ENCODE results near the gene TMEM101. TPM values are rescaled to one million over a fixed set of nuclear protein-coding genes. Genes with fewer than 3 reads are reported as not detected.
A peak's percentile ranks its signal among the peaks of the same experiment; 100 is the strongest.
"Not testable (repeated sequence)": the region's sequence is repeated elsewhere in the genome, so short reads cannot be mapped to it uniquely, and the experiment has no call there.

The TMEM101 gene
- total RNA-seq, 1 donor from 2014 or later, result 26.9 TPM

GRCh38 chr17:44000141-44000860 lies 14.5 kb downstream of the TMEM101 start:
- Mint-ChIP-seq H3K27ac (ENCODE audit: unreplicated experiment) (no peak overlapping the region), H3K27me3 (ENCODE audit: low read depth) (peaks cover 68% of the 10 kb centered on the region), H3K36me3 (ENCODE audit: low read depth) (no peaks in the 10 kb centered on the region), H3K4me1 (no peaks in the 10 kb centered on the region), H3K4me3 (no peak overlapping the region), H3K9me3 (no peaks in the 10 kb centered on the region)
- TF ChIP-seq CTCF (conservative IDR thresholded peaks at IDR 0.05), result no peak
- DNase-seq (ENCODE audit: low read depth, low spot score), result no peak

DNA sequence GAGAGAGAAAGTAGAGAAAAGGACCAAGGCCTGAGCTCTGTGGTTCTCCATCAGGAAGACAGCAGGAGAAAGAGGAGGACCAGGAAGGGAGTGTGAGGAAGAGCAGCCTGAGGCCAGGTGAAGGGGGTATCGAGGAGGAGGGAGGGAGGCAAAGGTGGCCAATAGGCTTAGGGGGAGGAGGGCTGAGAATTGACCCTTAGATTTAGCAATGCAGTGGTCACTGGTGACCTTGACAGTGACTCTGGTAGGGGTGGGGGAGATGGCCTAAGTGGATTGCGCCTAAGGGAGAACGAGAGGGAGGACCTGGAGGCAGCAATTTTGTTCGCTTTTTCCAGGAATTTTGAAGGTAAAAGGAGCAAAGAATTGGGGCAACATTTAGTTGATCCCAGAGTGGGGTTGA lies 15.7 kb downstream of the TMEM101 start:
- no peaks in the 10 kb centered on the region for H3K9me3 Mint-ChIP-seq
- no peak overlapping the region for H3K4me3 Mint-ChIP-seq
- DNase-seq (ENCODE audit: low read depth, low spot score), result no peak
- peaks cover 69% of the 10 kb centered on the region for H3K27me3 Mint-ChIP-seq (ENCODE audit: low read depth)
- no peak for TF ChIP-seq CTCF (conservative IDR thresholded peaks at IDR 0.05)
- H3K4me1 Mint-ChIP-seq, result no peaks in the 10 kb centered on the region
- H3K36me3 Mint-ChIP-seq (ENCODE audit: low read depth), result no peaks in the 10 kb centered on the region
- no peak overlapping the region for H3K27ac Mint-ChIP-seq (ENCODE audit: unreplicated experiment)

DNA sequence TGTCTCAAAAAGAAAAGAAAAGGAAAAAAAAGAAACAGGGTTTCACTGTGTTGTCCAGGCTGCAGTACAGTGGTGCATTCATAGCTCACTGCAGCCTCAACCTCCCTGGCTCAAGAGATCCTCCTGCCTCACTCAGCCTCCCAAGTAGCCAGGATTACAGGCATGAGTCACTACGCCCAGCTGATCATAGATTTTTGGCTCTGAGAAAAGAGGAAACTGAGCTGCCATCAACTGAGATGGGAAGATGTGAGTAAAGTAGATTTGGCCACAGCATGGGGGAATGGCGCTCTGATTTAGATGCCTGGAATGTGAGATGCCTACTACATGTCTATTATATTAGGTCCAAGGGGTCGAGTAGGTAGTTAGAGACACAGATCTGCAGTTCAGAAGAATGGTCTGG lies 16.2 kb downstream of the TMEM101 start:
- Mint-ChIP-seq H3K9me3 (no peaks in the 10 kb centered on the region), H3K4me1 (no peaks in the 10 kb centered on the region), H3K36me3 (ENCODE audit: low read depth) (no peaks in the 10 kb centered on the region), H3K27me3 (ENCODE audit: low read depth) (peaks cover 64% of the 10 kb centered on the region), H3K27ac (ENCODE audit: unreplicated experiment) (no peak overlapping the region), H3K4me3 (no peak overlapping the region)
- DNase-seq (ENCODE audit: low read depth, low spot score), result no peak
- TF ChIP-seq CTCF (conservative IDR thresholded peaks at IDR 0.05), result no peak

DNA sequence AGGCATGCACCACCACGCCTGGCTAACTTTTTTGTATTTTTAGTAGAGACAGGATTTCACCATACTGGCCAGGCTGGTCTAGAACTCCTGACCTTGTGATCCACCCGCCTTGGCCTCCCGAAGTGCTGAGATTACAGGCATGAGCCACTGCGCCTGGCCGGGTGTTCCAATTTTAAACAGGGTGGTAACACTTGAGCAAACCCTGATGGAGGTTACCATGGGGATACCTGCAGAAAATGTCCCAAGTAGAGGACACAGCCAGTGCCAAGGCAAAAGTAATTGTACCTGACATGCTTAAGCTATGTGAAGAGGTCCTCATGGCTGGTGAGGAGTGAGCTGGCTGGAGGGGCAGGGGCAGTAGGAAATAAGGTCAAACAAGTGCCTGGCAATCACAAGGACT lies 17.6 kb downstream of the TMEM101 start:
- not testable (repeated sequence) for H3K9me3 Mint-ChIP-seq; H3K4me1 Mint-ChIP-seq; H3K36me3 Mint-ChIP-seq (ENCODE audit: low read depth); DNase-seq (ENCODE audit: low read depth, low spot score); H3K27ac Mint-ChIP-seq (ENCODE audit: unreplicated experiment); H3K4me3 Mint-ChIP-seq
- peaks cover 56% of the 10 kb centered on the region for H3K27me3 Mint-ChIP-seq (ENCODE audit: low read depth)

- peaks cover 38% of the 10 kb centered on the region for H3K27me3 Mint-ChIP-seq (ENCODE audit: low read depth)
- no peak overlapping the region for H3K4me3 Mint-ChIP-seq
- no peaks in the 10 kb centered on the region for H3K9me3 Mint-ChIP-seq
- H3K27ac Mint-ChIP-seq (ENCODE audit: unreplicated experiment), result no peak overlapping the region
- DNase-seq (ENCODE audit: low read depth, low spot score), result no peak
- no peaks in the 10 kb centered on the region for H3K4me1 Mint-ChIP-seq
- no peak for TF ChIP-seq CTCF (conservative IDR thresholded peaks at IDR 0.05)
- no peaks in the 10 kb centered on the region for H3K36me3 Mint-ChIP-seq (ENCODE audit: low read depth)
These were observed 19.7 kb downstream of the TMEM101 start for GRCh38 chr17:43995150-43995471.

DNA sequence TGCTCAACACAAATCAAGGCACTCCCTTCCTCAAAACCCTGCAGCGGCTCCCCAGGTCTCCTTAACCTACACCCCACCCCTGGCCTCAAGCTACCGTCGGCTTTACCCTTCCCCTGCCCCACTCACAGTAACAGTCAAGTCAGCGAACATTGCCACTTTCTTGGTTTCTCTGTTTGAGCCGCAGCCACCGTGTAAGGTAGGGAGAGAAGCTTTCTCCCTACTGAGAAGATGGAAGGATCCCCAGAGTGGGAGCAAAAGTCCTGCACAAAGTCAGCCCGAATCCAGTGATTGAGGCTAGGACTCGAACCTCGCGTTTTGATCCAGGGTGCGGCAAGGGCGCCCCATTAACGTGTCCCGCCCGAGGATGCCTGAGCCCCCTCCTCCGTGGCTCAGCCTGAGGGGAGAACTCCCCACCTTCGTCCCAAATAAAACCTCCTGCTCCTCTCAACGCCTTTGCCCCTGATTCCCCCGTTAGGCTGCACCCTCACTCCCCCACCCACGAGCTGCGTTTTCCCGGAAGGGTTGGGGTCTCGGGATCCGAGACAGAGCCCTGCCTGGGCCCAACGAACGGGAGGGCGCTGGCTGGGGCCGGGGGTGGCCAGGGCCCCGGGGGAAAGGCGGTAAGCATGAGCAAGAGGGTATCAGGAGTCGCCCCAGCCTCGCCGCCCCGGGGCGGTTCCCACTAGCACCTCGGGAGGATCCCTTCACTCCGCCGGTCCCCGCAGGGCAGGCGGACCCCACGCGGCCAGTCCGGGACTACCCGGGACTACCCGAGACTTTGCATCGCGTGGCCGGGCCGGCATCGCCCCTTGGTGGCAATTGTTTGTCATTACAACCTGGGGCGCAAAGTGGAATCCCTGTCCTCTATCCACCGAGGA lies 20.3 kb downstream of the TMEM101 start:
- DNase-seq (ENCODE audit: low read depth, low spot score), result peak; percentile 79
- Mint-ChIP-seq H3K4me1 (no peaks in the 10 kb centered on the region), H3K27me3 (ENCODE audit: low read depth) (peaks cover 32% of the 10 kb centered on the region), H3K27ac (ENCODE audit: unreplicated experiment) (no peak overlapping the region), H3K9me3 (no peaks in the 10 kb centered on the region), H3K4me3 (no peak overlapping the region), H3K36me3 (ENCODE audit: low read depth) (no peaks in the 10 kb centered on the region)
- TF ChIP-seq CTCF (conservative IDR thresholded peaks at IDR 0.05), result peak; percentile 89

All from neural crest cell (in vitro differentiated cells).